ENCODE data around the gene PGF.

PGF gene

DNA sequence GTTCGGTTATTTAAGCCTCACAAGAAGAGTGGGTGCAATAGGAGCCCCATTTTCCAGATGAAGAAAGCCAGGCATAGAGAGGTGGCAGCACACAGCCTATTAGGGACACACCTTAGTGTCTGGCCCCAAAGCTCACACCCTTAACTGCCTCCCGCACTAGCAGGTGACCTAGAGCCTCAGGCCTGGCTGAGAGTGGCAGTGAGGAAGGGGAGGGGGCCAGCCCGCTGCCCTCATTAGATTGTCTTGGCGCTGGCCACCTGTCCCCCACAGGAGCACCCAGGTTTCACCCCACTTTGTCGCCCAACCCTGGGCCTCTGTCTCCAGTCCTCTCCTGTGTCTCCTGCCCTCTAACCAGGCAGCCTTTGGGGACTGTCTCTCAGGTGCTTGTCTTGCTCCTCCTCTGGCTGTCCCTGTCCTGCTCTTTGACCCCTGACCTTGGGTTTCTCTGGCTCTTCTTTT, 18.5 kb upstream of the PGF start:
- TF ChIP-seq, protein P1, sequence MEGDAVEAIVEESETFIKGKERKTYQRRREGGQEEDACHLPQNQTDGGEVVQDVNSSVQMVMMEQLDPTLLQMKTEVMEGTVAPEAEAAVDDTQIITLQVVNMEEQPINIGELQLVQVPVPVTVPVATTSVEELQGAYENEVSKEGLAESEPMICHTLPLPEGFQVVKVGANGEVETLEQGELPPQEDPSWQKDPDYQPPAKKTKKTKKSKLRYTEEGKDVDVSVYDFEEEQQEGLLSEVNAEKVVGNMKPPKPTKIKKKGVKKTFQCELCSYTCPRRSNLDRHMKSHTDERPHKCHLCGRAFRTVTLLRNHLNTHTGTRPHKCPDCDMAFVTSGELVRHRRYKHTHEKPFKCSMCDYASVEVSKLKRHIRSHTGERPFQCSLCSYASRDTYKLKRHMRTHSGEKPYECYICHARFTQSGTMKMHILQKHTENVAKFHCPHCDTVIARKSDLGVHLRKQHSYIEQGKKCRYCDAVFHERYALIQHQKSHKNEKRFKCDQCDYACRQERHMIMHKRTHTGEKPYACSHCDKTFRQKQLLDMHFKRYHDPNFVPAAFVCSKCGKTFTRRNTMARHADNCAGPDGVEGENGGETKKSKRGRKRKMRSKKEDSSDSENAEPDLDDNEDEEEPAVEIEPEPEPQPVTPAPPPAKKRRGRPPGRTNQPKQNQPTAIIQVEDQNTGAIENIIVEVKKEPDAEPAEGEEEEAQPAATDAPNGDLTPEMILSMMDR (IDR thresholded peaks at IDR 0.05; ENCODE audit: control insufficient read depth, extremely low read depth, insufficient read depth) = no peak
- H3K4me3 ChIP-seq (ENCODE audit: low read depth, low read length) = no peak overlapping the region
- no peak for DNase-seq (ENCODE audit: low read depth)

DNA sequence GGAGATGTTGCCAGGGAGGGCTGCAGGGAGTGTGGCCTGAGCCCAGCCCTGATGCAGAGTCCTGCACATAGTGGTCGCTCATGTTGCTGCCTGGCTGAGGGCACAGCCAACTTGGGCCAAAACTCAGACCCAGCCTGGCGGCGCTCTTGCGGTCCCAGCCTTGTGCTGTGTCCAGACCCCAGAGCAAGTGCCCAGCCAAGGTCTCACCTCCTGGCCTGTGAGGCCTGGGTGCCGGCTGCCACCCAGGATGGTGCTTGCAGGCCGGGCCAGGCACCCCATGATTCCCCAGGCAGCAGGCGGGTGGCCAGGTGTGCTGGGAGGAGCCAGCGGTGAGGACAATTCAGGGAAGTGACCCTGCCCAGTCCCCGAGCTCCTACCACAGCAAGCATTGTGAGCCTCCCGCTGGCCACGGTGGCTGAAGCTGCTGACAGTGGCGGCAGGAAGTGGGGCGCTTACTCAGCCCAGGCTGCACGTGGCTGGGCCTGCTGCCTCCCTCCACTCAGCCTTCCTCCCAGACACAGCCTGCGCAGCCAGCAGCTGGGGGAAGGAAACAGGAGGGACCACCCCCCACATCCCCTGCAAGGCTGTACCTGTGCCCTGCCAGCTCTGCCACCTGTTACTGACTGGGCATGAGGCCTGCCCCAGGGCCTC, 17.7 kb upstream of the PGF start:
- DNase-seq (ENCODE audit: low read depth) = no peak
- TF ChIP-seq, protein P1 (IDR thresholded peaks at IDR 0.05; ENCODE audit: control insufficient read depth, extremely low read depth, insufficient read depth) = no peak

DNA sequence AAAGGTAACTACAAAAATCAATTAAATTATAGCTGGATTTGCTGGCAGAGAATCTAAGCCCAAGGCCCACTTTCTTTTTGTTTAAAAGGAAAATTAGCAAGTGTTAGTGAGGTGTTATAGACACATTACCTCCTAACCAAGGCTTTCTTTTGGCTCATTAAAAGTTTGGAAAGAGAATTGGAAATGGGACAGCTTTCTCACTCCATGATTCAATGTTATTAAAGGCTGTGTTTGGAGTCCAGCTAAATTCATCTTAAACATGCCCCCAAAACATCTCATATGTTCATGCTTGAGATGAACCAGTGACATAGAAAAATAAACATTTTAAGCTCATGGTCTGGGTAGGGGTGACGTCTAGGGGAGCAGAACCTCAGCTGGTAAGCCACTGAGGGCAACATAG, 13.4 kb upstream of the PGF start:
- H3K4me3 ChIP-seq (ENCODE audit: low read depth, low read length) = no peak overlapping the region
- no peak for DNase-seq (ENCODE audit: low read depth)
- TF ChIP-seq, protein P1 (IDR thresholded peaks at IDR 0.05; ENCODE audit: control insufficient read depth, extremely low read depth, insufficient read depth) = no peak

More for the DNA sequence above, 17.7 kb upstream of the PGF start:
- H3K4me3 ChIP-seq (ENCODE audit: low read depth, low read length) = no peak overlapping the region

DNA sequence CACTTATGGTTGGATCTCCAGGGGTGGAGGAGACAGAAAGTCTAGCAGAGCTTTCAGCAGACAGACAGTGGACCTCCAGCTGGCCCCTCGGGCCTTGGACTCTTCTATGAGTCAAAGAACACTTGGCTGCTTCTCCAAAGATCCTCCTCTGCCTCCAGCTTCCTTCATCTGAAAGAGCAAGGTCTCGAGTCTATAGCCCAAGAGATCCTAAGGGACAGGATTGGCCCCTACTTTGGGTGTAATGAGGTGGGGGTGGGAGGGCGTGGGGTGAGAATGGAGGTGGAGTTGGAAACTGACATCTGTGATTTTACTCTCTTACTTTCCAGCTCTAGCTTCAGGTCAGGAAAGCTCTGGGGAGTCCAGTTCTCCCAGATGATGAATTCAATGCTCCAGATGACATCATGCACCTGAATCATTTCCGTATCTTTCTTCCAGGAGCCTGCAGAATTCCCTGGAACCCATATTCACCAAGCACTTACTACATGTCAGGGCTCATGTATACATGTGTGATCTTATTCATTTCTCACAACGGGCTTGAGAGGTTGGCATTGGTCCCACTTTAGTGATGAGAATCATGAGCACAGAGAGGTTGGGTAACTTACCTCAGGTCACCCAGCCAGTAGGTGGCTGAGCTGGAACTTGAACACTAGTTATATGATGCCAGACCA, 10.2 kb upstream of the PGF start:
- TF ChIP-seq, protein P1 (IDR thresholded peaks at IDR 0.05; ENCODE audit: control insufficient read depth, extremely low read depth, insufficient read depth) = no peak
- no peak overlapping the region for H3K4me3 ChIP-seq (ENCODE audit: low read depth, low read length)
- no peak for DNase-seq (ENCODE audit: low read depth)

- TF ChIP-seq, protein P1 (IDR thresholded peaks at IDR 0.05; ENCODE audit: control insufficient read depth, extremely low read depth, insufficient read depth) = no peak
- no peak overlapping the region for H3K4me3 ChIP-seq (ENCODE audit: low read depth, low read length)
- no peak for DNase-seq (ENCODE audit: low read depth)
Observed at GRCh38 chr14:74964787-74965485, 9.5 kb upstream of the PGF start.

- DNase-seq (ENCODE audit: low read depth) = no peak
- TF ChIP-seq, protein P1 (IDR thresholded peaks at IDR 0.05; ENCODE audit: control insufficient read depth, extremely low read depth, insufficient read depth) = no peak
- H3K4me3 ChIP-seq (ENCODE audit: low read depth, low read length) = no peak overlapping the region
Observed at GRCh38 chr14:74963705-74964271, 8.4 kb upstream of the PGF start.
